K562 (cell line): ENCODE measurements around the gene SLC20A1.

ENCODE experiments used
- BCL6 ChIP-seq: fragments of 250-450 bp; sonication (Bioruptor Pico); IDR thresholded peaks from 2 replicates; pipeline ENCODE4 v1.4.0; 2020
- CTCF ChIP-seq, 3 experiments: IDR thresholded peaks in 2 of 3; conservative IDR thresholded peaks in 1 of 3; 2 replicates each; pipeline ENCODE4 v1.5.1; 2011 to 2012; ENCODE audit warnings: low read length in 3 of 3, mild to moderate bottlenecking in 3 of 3, control low read depth in 2 of 3, improper control_type of control experiment in 1 of 3, inconsistent platforms in 1 of 3, low read depth in 1 of 3, mixed read lengths in 1 of 3, moderate library complexity in 1 of 3; ENCODE audit not compliant: insufficient read depth in 2 of 3
- FOSL1 ChIP-seq: fragments of 200-800 bp; sonication (Bioruptor generic); conservative IDR thresholded peaks from 2 replicates; pipeline ENCODE4 v1.6.1; 2016; ENCODE audit warnings: missing genetic modification characterization, missing compliant biosample characterization
- GABPB1 ChIP-seq: sonication (generic); formaldehyde crosslinking; IDR thresholded peaks from 2 replicates; pipeline ENCODE4 v1.8.0; 2022; ENCODE audit warnings: mild to moderate bottlenecking, missing genetic modification reagents
- ID3 ChIP-seq, 2 experiments: fragments of 250-450 bp in 1 of 2; fragments of 450-650 bp in 1 of 2; sonication (Bioruptor Pico) in 1 of 2; IDR thresholded peaks; 2 replicates each; pipeline versions ENCODE4 v1.6.1 to v1.8.0; 2016 to 2021; ENCODE audit warnings: mild to moderate bottlenecking in 2 of 2, moderate library complexity in 2 of 2, missing compliant biosample characterization in 1 of 2, missing genetic modification characterization in 1 of 2
- RCOR1 ChIP-seq, 2 experiments: IDR thresholded peaks; 2 replicates each; pipeline ENCODE4 v1.6.1; 2012; ENCODE audit warnings: low read depth in 2 of 2, low read length in 2 of 2, borderline replicate concordance in 1 of 2, improper control_type of control experiment in 1 of 2
- SOX6 ChIP-seq: fragments of 450-650 bp; IDR thresholded peaks from 2 replicates; pipeline ENCODE4 v1.6.1; 2014; ENCODE audit warnings: mild to moderate bottlenecking
- SRF ChIP-seq, 2 experiments: fragments of 250-450, 450-650 bp in 1 of 2; sonication (Bioruptor Pico) in 1 of 2; sonication (generic) in 1 of 2; formaldehyde crosslinking; IDR thresholded peaks; 2 replicates each; pipeline versions ENCODE4 v1.5.0 to v1.5.1; 2020 to 2022; ENCODE audit warnings: mild to moderate bottlenecking in 1 of 2, missing genetic modification reagents in 1 of 2
- TBP ChIP-seq: optimal IDR thresholded peaks from 2 replicates; pipeline ENCODE3; 2011; ENCODE audit warnings: low read depth, low read length, improper control_type of control experiment
- TCF7L2 ChIP-seq: fragments of 150-350 bp; IDR thresholded peaks from 2 replicates; pipeline ENCODE4 v1.6.1; 2016; ENCODE audit warnings: low read depth, mild to moderate bottlenecking, low read length, moderate library complexity
- ZSCAN29 ChIP-seq: fragments of 450-650 bp; IDR thresholded peaks from 2 replicates; pipeline ENCODE4 v1.6.1; 2017

GRCh38 chr2:112622528-112622849 is 23.2 kb upstream of the SLC20A1 start:
- 0 out of 2 replicates have a peak, but pooled peaks have one; percentile 32 for TF ChIP-seq SOX6
- TF ChIP-seq GABPB1 (CRISPR knock-in tag): no peak
- no peak for TF ChIP-seq TCF7L2
- TF ChIP-seq SRF (CRISPR knock-in tag; IDR thresholded peaks at IDR 0.05): peak in 1 of 2 experiments; percentile 74; a peak in 1 of 4 replicates
- no peak for TF ChIP-seq ID3 (CRISPR knock-in tag; IDR thresholded peaks at IDR 0.05)
- TF ChIP-seq ID3 (tag; IDR thresholded peaks at IDR 0.05): no peak
- TF ChIP-seq CTCF (IDR thresholded peaks at IDR 0.05 in 2 of 3, conservative IDR thresholded peaks at IDR 0.05 in 1 of 3; ENCODE audit: insufficient read depth in 2 of 3, low read depth in 1 of 3, low read length in 3 of 3): no peak
- TF ChIP-seq ZSCAN29: no peak
- TF ChIP-seq TBP: no peak
- peak in 1 of 2 experiments; percentile 80; a peak in 2 of 4 replicates for TF ChIP-seq RCOR1 (IDR thresholded peaks at IDR 0.05; ENCODE audit: borderline replicate concordance in 1 of 2, low read depth in 2 of 2, low read length in 2 of 2)
- TF ChIP-seq FOSL1 (tag): peak; percentile 87
- no peak for TF ChIP-seq BCL6 (CRISPR knock-in tag)
